NCI-H1694 (cell line): ENCODE results near the gene OR4X2.
"Not testable (repeated sequence)": the region's sequence is repeated elsewhere in the genome, so short reads cannot be mapped to it uniquely, and the experiment has no call there.

Experiments
- DNase-seq: peaks from one replicate; lab custom pipeline; 2025; lab: John Stamatoyannopoulos, UW

The OR4X2 gene, protein sequence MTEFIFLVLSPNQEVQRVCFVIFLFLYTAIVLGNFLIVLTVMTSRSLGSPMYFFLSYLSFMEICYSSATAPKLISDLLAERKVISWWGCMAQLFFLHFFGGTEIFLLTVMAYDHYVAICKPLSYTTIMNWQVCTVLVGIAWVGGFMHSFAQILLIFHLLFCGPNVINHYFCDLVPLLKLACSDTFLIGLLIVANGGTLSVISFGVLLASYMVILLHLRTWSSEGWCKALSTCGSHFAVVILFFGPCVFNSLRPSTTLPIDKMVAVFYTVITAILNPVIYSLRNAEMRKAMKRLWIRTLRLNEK

DNA sequence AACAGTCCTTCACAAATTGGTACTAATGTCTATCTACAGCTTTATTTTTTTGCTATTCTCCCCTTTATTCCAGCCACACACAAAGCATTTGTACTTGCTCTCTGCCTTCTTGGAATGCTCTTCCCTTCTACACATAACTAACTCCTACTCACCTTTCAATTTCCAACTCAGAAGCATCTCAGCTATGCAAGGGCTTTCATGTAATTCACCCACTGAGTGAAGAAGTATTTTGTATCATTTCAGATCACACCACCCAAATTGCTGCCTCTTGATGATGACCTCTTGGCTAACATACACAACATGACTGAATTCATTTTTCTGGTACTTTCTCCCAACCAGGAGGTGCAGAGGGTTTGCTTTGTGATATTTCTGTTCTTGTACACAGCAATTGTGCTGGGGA lies at the start of gene OR4X2:
TSS of gene OR4X2 (plus strand) at position 301 of the 400 bp plus-strand sequence. CDS start at position 301, 0 bp downstream.
- DNase-seq, result no peak

DNA sequence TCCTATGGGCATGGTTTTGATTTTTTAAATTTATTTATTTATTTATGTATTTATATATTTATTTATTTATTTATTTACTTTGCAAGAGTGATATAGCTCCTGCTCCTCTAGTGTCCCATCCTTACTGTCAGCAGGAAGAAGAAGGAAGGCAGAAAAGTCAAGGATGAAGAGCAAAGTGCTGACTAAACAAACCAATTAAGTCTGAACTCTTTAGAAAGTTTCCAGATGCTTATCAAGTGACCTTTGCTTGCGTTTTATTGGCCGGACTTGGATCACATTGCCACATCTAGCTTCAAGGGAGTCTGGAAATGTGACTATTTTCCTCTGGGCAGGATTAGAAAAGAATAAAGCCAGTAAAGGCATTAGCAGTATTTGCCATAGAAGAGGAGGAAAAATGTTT lies 37.0 kb upstream of the OR4X2 start:
- DNase-seq, result no peak

DNA sequence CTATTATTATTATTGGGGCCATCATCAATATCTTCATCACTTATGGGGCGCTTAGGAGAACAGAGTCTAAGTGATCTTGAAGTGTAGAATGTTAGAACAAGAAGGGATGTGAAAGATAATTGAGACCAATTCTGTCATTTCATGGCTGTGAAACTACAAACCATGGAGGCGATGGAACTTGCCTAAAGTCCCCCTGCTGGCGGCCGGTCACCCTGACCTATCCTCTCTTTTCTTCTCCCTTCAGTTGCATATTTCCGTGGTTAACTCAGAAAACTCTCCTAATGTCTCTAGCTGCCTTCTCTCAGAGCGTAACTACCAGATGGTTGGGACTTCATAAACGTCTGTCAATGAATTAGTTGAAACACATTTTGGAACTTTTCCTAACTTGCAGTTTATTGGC lies 34.9 kb upstream of the OR4X2 start:
- DNase-seq, result no peak

DNA sequence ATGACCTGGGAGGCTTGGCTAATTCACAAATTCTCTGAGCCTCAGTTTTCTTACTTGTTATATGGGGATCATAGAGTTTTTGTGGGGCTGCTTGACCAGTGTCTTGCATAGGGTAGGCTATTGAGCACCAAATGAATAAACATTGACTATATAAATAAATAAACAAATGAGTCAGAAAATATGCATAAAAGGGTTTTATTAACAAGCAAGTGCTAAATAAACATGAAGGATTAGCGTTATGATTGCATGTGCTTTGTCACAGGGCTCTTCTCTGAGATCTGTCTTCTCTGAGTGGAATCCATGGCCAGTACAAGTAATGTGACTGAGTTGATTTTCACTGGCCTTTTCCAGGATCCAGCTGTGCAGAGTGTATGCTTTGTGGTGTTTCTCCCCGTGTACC lies 28.4 kb upstream of the OR4X2 start, which contains the start of gene OR4B1:
TSS of gene OR4B1 (plus strand) at position 301 of the 400 bp plus-strand sequence. CDS start at position 301, 0 bp downstream.
- DNase-seq, result no peak

DNA sequence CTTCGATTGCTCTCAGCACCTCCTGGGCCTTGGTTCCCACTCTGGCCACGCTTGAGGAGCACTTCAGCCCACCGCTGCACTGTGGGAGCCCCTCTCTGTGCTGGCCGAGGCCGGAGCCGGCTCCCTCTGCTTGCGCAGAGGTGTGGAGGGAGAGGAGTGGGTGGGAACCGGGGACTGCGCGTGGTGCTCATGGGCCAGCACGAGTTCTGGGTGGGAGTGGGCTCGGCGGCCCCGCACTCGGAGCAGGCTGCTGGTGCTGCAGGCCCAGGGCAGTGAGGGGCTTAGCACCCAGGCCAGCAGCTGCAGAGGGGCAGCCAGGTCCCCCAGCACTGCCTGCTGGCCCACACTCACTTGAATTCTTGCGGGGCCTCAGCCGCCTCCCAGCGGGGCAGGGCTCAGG lies 16.1 kb upstream of the OR4X2 start:
- no peak for DNase-seq

DNA sequence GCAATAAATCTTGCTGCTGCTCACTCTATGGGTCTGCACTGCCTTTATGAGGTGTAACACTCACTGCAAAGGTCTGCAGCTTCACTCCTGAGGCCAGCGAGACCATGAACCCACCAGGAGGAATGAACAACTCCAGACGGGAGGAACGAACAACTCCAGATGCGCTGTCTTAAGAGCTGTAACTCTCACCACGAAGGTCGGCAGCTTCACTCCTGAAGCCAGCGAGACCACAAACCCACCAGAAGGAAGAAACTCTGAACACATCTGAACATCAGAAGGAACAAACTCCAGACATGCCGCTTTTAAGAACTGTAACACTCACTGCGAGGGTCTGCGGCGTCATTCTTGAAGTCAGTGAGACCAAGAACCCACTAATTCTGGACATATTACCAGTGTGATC lies 14.8 kb upstream of the OR4X2 start:
- DNase-seq, result not testable (repeated sequence)

DNA sequence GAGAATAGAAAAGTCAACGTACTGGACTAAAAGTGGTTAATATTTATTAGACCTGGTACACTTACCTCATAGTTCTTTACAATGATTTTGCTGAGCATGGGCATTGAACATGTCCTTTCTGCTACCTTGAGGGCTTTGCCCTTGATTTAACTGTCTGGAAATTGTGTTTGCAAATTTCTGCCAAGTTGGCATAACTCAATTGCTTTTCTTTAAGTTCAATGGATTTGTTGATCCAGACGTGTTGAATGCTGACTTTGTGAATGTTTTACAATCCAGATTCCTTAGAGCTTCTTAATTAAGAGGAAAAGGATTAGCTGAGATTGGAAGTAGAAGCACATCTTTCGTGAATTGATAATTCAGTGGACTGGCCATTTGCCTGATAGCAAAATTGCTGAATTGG lies 7.2 kb upstream of the OR4X2 start:
- DNase-seq, result no peak

DNA sequence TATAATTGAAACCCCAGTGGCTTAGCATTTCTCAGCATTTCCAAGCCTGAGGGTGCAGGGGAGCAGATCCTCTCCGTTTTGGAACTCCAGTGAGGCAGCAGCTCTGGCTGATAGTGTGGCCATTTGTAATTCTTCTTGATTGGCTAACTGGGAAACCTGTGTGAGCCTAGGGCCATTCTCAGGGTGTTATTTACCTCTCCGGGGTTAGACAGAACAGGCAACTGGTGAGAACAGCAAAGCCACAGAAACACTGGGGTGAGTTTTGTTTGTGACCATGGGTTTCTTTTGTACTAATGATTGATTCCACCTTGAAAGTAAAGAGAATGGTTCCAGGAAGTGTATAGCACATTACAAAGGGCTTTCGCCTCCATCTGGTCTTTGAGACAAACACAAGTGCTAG lies 2.4 kb upstream of the OR4X2 start:
- no peak for DNase-seq

DNA sequence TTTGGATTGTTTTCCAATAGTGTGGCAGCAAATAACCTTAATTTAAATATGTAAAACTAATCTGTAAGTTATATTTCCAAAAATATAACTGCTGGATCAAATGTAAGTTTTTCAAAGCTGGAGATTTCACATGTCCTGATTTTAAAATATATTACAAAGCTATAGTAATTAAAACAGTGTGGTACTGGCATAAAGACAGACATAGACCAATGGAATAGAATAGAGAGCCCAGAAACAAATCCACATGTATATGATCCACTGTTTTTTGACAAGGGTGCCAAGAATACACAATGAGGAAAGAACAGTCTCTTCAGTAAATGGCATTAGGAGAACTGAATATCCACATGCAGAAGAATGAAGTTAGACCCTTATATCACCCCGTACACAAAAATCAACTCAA lies 4.0 kb downstream of the OR4X2 start:
- DNase-seq, result no peak

DNA sequence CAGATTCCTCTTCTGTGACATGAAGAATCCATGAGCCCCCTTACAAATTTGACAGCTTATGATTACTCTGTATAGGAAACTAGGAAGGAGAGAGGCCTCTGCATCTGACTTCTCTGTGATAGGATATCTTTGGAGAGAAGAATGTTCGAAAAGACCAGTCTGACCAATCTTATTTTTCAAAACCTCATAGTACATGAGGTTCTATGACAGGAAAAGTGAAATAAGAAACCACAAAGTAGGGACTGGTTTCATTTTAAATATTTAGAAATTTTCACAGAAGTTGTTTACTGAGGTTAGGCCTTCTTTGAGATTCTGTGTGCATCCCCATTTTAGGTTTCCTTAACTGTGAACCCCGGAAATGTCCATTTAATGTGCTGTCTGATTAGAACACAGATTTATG lies 16.7 kb downstream of the OR4X2 start:
- no peak for DNase-seq

DNA sequence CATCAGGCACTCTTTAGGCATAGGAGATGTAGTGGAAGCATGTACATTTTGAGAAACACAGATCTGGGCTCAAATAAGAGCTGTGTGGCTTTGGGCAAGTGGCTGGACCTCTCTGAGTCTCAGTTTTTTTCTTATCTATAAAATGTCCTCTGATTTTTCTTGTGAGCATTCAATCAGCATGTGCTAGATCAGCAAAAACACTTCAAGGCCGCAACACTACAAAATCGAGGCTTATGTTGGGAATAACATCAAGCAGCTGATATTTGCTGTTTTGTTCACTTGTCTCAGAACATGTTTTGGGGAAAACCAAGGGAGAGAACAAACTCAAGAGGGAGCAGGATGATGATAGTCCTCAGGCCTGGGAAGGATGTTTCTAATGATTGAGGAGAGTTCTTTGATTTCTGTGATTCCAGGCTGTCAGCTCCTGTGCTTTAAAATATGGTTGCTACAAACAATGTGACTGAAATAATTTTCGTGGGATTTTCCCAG lies 18.6 kb downstream of the OR4X2 start, which contains the start of gene OR4X1:
TSS of gene OR4X1 (plus strand) at position 439 of the 489 bp plus-strand sequence. CDS start at position 439, 0 bp downstream.
- no peak for DNase-seq

DNA sequence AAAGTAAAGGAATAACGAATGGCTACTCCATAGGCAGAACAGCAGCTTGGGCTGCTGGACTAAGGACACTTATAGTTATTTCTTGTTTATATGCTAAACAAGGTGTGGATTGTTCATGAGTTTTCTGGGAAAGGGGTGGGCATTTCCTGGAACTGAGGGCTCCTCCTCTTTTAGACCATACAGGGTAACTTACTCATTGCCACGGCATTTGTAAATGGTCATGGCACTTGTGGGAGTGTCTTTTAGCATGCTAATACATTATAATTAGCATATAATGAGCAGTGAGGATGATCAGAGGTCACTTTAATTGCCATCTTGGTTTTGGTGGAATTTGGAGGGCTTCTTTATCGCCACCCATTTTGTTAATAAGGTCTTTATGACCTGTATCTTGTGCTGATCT lies 25.7 kb downstream of the OR4X2 start:
- no peak for DNase-seq

DNA sequence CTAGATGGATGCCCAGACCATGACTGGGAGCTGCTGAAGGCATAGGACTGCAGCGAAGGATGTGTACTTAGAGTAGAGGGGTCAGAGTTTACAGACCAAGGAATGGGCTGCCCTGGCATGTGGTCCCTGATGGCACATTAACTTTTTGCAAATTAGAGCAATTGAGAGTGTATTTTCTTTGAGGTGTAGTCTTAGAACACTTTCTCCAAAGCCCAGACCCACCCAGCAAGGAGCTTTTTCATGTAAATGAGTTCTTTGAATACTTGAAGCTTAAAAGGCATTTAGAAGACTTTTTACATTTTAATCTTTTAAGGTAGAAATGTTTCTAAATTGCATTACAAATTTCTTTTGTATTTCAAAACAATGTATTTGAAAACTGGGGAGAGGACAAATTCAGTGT lies 27.7 kb downstream of the OR4X2 start:
- no peak for DNase-seq
